ENCODE results near the gene AKT2.

DNA sequence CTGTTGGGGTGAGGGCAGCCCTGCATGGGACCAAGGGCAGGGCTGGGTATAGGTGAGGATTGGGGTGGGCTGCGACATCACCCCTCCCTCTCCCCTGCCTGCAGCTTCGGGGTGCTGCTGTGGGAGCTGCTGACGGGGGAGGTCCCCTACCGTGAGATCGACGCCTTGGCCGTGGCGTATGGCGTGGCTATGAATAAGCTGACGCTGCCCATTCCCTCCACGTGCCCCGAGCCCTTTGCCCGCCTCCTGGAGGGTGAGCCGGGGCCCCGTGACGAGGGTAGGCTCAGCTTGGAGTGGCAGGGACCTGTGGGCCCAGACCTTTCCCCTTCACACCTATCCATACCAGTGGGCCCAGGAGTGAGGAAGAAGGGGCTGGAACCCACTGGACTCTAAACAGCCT lies 80.8 kb downstream of the AKT2 start:
- TF ChIP-seq, protein P1, sequence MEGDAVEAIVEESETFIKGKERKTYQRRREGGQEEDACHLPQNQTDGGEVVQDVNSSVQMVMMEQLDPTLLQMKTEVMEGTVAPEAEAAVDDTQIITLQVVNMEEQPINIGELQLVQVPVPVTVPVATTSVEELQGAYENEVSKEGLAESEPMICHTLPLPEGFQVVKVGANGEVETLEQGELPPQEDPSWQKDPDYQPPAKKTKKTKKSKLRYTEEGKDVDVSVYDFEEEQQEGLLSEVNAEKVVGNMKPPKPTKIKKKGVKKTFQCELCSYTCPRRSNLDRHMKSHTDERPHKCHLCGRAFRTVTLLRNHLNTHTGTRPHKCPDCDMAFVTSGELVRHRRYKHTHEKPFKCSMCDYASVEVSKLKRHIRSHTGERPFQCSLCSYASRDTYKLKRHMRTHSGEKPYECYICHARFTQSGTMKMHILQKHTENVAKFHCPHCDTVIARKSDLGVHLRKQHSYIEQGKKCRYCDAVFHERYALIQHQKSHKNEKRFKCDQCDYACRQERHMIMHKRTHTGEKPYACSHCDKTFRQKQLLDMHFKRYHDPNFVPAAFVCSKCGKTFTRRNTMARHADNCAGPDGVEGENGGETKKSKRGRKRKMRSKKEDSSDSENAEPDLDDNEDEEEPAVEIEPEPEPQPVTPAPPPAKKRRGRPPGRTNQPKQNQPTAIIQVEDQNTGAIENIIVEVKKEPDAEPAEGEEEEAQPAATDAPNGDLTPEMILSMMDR (IDR thresholded peaks at IDR 0.05) = no peak
- no peak for TF ChIP-seq POLR2A (IDR thresholded peaks at IDR 0.05)
